MCF 10A (cell line): ENCODE results near the gene CD247. TPM values are rescaled to one million over a fixed set of nuclear protein-coding genes. Genes with fewer than 3 reads are reported as not detected.

ENCODE experiments used
- BruUV-seq: library from RNA; stranded (reverse); fragments of 400-500 nt; replicated peaks from 2 replicates; lab custom pipeline; 2021; lab: Mats Ljungman, UMichigan
- CTCF ChIA-PET: fragments of 300-600 bp; sonication (Branson Sonifier 250); formaldehyde crosslinking; extraction: SDS; loops from one replicate; lab custom pipeline; 2021; ENCODE audit warnings: antibody characterized with exemption, inconsistent platforms; lab: Yijun Ruan, JAX
- POLR2A ChIA-PET: fragments of 300-600, 350-650 bp; sonication (Branson Sonifier 250); formaldehyde crosslinking; extraction: SDS; loops from one replicate; lab custom pipeline; 2020; ENCODE audit warnings: antibody characterized with exemption, inconsistent platforms; lab: Yijun Ruan, JAX
- DNase-seq: peaks from one replicate; pipeline ENCODE4 v3.0.0-alpha.2; 2018; ENCODE audit not compliant: unreplicated experiment
- H3K27ac Mint-ChIP-seq: one replicate; pipeline ENCODE4 v1.8.0; 2022; ENCODE audit warnings: mild to moderate bottlenecking, low read depth, mixed read lengths; ENCODE audit not compliant: unreplicated experiment
- H3K27me3 Mint-ChIP-seq: one replicate; pipeline ENCODE4 v1.8.0; 2022; ENCODE audit warnings: mixed read lengths; ENCODE audit not compliant: insufficient read depth, unreplicated experiment
- H3K36me3 Mint-ChIP-seq: one replicate; pipeline ENCODE4 v1.8.0; 2022; ENCODE audit warnings: mild to moderate bottlenecking, moderate library complexity, mixed read lengths; ENCODE audit not compliant: insufficient read depth, unreplicated experiment
- H3K4me1 Mint-ChIP-seq: one replicate; pipeline ENCODE4 v1.8.0; 2022; ENCODE audit warnings: mixed read lengths; ENCODE audit not compliant: insufficient read depth, unreplicated experiment
- H3K4me3 Mint-ChIP-seq: one replicate; pipeline ENCODE4 v1.8.0; 2022; ENCODE audit warnings: mild to moderate bottlenecking, moderate library complexity, mixed read lengths; ENCODE audit not compliant: unreplicated experiment
- H3K9me3 Mint-ChIP-seq: one replicate; pipeline ENCODE4 v1.8.0; 2022; ENCODE audit warnings: mixed read lengths; ENCODE audit not compliant: unreplicated experiment
- CTCF ChIP-seq: fragments of 200-600 bp; IDR thresholded peaks from one replicate; pipeline ENCODE4 v1.8.0; 2022; ENCODE audit warnings: antibody characterized with exemption, mild to moderate bottlenecking; ENCODE audit not compliant: unreplicated experiment
- intact Hi-C: fragments of 100-400 bp; cut with micrococcal nuclease; formaldehyde crosslinking; loops from 2 replicates; pipeline ENCODE4 v1.14.1; 2022
- total RNA-seq: library from RNA; stranded (reverse); gene quantifications from 2 replicates; pipeline ENCODE4 v1.2.3, GENCODE V29; 2022

The CD247 gene
- total RNA-seq, 1 experiment from 2014 or later = not detected

GRCh38 chr1:167520711-167521206 lies 2.4 kb upstream of the CD247 start:
- DNase-seq = no peak
- ChIA-PET POLR2A (no interaction called here), CTCF (interaction anchor here (0.9 to 1.3 kb wide), 4 partner anchors 9 to 615 kb away, joined by 3 to 7 read pairs (median 4); no protein-coding TSS in a partner anchor)
- Mint-ChIP-seq H3K36me3 (no peaks in the 10 kb centered on the region), H3K27me3 (no peaks in the 10 kb centered on the region), H3K4me1 (no peaks in the 10 kb centered on the region), H3K9me3 (no peaks in the 10 kb centered on the region), H3K27ac (no peak overlapping the region), H3K4me3 (no peak overlapping the region)
- no peak for TF ChIP-seq CTCF
- intact Hi-C loops = no loop called here
- BruUV-seq = no TSS peak

- no peaks in the 10 kb centered on the region for H3K27me3 Mint-ChIP-seq
- POLR2A ChIA-PET = no interaction called here
- H3K27ac Mint-ChIP-seq = no peak overlapping the region
- H3K36me3 Mint-ChIP-seq = no peaks in the 10 kb centered on the region
- H3K4me3 Mint-ChIP-seq = no peak overlapping the region
- H3K4me1 Mint-ChIP-seq = no peaks in the 10 kb centered on the region
- no peaks in the 10 kb centered on the region for H3K9me3 Mint-ChIP-seq
- no TSS peak for BruUV-seq
- peak; percentile 88 for DNase-seq
- CTCF ChIA-PET = interaction anchor here (1.0 to 2.9 kb wide), 6 partner anchors 15 to 459 kb away, joined by 3 to 18 read pairs (median 6); no protein-coding TSS in a partner anchor
- no peak for TF ChIP-seq CTCF
- intact Hi-C loops = loop anchor here (1.0 kb wide), 1 partner anchor 17 kb away; no protein-coding TSS in a partner anchor
These were observed 596 bp downstream of the CD247 start for GRCh38 chr1:167517535-167518330.

GRCh38 chr1:167516404-167517388 lies 1.6 kb downstream of the CD247 start:
- no peak overlapping the region for H3K4me3 Mint-ChIP-seq
- no peak for DNase-seq
- no peaks in the 10 kb centered on the region for H3K27me3 Mint-ChIP-seq
- H3K9me3 Mint-ChIP-seq = no peaks in the 10 kb centered on the region
- no peaks in the 10 kb centered on the region for H3K36me3 Mint-ChIP-seq
- no peak overlapping the region for H3K27ac Mint-ChIP-seq
- no peak for TF ChIP-seq CTCF
- H3K4me1 Mint-ChIP-seq = no peaks in the 10 kb centered on the region
- ChIA-PET CTCF (interaction anchor here (0.6 to 2.1 kb wide), 9 partner anchors 9 to 458 kb away, joined by 3 to 10 read pairs (median 4); no protein-coding TSS in a partner anchor), POLR2A (interaction anchor here (1.2 kb wide), 1 partner anchor 56 kb away, joined by 3 read pairs; no protein-coding TSS in a partner anchor)
- BruUV-seq = no TSS peak
- intact Hi-C loops = loop anchor here (1.0 kb wide), 1 partner anchor 18 kb away; no protein-coding TSS in a partner anchor
